ENCODE data around the gene MRPS16. TPM values are rescaled to one million over a fixed set of nuclear protein-coding genes. Genes with fewer than 3 reads are reported as not detected.
"Not testable (repeated sequence)": the region's sequence is repeated elsewhere in the genome, so short reads cannot be mapped to it uniquely, and the experiment has no call there.

Gene MRPS16
- total RNA-seq, 1 donor from 2014 or later = 67.0 TPM

DNA sequence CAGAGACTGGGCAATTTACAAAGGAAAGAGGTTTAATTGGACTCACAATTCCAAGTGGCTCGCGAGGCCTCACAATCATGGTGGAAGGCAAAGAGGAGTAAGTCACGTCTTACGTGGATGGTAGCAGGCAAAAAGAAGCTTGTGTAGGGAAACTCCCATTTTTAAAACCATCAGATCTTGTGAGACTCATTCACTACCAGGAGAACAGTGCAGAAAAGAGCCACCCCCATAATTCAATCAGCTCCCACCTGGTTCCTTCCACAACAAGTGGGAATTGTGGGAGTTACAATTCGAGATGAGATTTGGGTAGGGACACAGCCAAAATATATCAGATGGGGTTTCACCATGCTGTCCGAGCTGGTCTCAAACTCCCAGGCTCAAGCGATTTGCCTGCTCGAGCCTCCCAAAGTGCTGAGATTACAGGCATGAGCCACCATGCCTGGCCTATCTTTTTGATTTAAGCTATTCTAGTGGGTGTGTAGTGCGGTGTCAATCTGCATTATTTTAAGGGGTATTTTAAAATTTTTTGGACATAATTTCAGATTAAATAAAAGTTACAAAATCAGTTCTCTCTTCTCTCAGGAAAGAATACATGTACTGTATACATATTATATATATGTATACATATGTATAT, 9.0 kb upstream of the MRPS16 start:
- H3K27me3 Mint-ChIP-seq (ENCODE audit: low read depth, unreplicated experiment) = no peaks in the 10 kb centered on the region
- Histone ChIP-seq H4K20me1 (ENCODE audit: insufficient read depth, low read length) (no peaks in the 10 kb centered on the region), H3K4me2 (ENCODE audit: low read length) (no peak overlapping the region), H3K4me3 (ENCODE audit: insufficient read depth, low read depth, low read length) (no peak overlapping the region), H3K4me1 (ENCODE audit: insufficient read depth, low read length) (peaks cover 3% of the 10 kb centered on the region), H2AFZ (ENCODE audit: low read depth, low read length) (no peak overlapping the region), H3K9ac (ENCODE audit: low read length) (no peak overlapping the region), H3K27me3 (ENCODE audit: insufficient read depth, low read length) (no peaks in the 10 kb centered on the region), H3K27ac (ENCODE audit: low read depth, low read length) (no peak overlapping the region), H3K9me3 (ENCODE audit: insufficient read depth, low read depth, low read length) (no peaks in the 10 kb centered on the region), H3K36me3 (ENCODE audit: insufficient read depth, low read length) (no peaks in the 10 kb centered on the region), H3K79me2 (ENCODE audit: insufficient read depth, low read length) (no peaks in the 10 kb centered on the region)
- peaks cover 15% of the 10 kb centered on the region for H3K4me1 Mint-ChIP-seq (ENCODE audit: low read depth, unreplicated experiment)
- peaks cover 8% of the 10 kb centered on the region for H3K9me3 Mint-ChIP-seq (ENCODE audit: unreplicated experiment)
- DNase-seq (ENCODE audit: low read depth) = no peak
- H3K36me3 Mint-ChIP-seq (ENCODE audit: low read depth, unreplicated experiment) = no peaks in the 10 kb centered on the region
- no peak for FAIRE-seq
- TF ChIP-seq, protein P1, sequence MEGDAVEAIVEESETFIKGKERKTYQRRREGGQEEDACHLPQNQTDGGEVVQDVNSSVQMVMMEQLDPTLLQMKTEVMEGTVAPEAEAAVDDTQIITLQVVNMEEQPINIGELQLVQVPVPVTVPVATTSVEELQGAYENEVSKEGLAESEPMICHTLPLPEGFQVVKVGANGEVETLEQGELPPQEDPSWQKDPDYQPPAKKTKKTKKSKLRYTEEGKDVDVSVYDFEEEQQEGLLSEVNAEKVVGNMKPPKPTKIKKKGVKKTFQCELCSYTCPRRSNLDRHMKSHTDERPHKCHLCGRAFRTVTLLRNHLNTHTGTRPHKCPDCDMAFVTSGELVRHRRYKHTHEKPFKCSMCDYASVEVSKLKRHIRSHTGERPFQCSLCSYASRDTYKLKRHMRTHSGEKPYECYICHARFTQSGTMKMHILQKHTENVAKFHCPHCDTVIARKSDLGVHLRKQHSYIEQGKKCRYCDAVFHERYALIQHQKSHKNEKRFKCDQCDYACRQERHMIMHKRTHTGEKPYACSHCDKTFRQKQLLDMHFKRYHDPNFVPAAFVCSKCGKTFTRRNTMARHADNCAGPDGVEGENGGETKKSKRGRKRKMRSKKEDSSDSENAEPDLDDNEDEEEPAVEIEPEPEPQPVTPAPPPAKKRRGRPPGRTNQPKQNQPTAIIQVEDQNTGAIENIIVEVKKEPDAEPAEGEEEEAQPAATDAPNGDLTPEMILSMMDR (IDR thresholded peaks at IDR 0.05; ENCODE audit: insufficient read depth, low read depth, low read length) = no peak
- no peak for TF ChIP-seq EZH2 (IDR thresholded peaks at IDR 0.05; ENCODE audit: insufficient read depth, low read length)
- no peak overlapping the region for H3K4me3 Mint-ChIP-seq (ENCODE audit: unreplicated experiment)
- H3K27ac Mint-ChIP-seq (ENCODE audit: unreplicated experiment) = peak overlapping the region; percentile 75

DNA sequence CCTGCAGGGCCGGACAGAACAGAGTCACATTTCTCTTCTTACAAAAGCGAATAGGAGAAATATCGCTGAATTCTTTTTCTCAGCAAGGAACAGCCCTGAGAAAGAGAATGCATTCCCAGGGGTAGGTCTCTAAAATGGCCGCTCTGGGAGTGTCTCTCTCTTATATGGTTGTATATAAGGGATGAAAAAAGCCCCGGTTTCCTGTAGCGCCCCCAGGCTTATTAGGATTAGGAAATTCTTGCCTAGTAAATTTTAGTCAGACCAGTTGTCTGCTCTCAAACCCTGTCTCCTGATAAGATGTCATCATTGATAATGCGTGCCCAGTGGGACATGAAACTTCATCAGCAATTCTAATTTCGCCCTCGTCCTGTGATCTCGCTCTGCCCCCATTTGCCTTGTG, 6.2 kb upstream of the MRPS16 start:
- H3K4me1 Mint-ChIP-seq (ENCODE audit: low read depth, unreplicated experiment) = peaks cover 10% of the 10 kb centered on the region
- not testable (repeated sequence) for H3K4me1 ChIP-seq (ENCODE audit: insufficient read depth, low read length); H3K9me3 ChIP-seq (ENCODE audit: insufficient read depth, low read depth, low read length); H3K4me3 ChIP-seq (ENCODE audit: insufficient read depth, low read depth, low read length); H3K27ac ChIP-seq (ENCODE audit: low read depth, low read length); H3K36me3 Mint-ChIP-seq (ENCODE audit: low read depth, unreplicated experiment); H3K9ac ChIP-seq (ENCODE audit: low read length); H3K4me2 ChIP-seq (ENCODE audit: low read length); H3K36me3 ChIP-seq (ENCODE audit: insufficient read depth, low read length); FAIRE-seq; H3K4me3 Mint-ChIP-seq (ENCODE audit: unreplicated experiment); H3K27me3 Mint-ChIP-seq (ENCODE audit: low read depth, unreplicated experiment); H3K9me3 Mint-ChIP-seq (ENCODE audit: unreplicated experiment); H3K27me3 ChIP-seq (ENCODE audit: insufficient read depth, low read length); H2AFZ ChIP-seq (ENCODE audit: low read depth, low read length); H4K20me1 ChIP-seq (ENCODE audit: insufficient read depth, low read length); DNase-seq (ENCODE audit: low read depth); H3K27ac Mint-ChIP-seq (ENCODE audit: unreplicated experiment); H3K79me2 ChIP-seq (ENCODE audit: insufficient read depth, low read length)

DNA sequence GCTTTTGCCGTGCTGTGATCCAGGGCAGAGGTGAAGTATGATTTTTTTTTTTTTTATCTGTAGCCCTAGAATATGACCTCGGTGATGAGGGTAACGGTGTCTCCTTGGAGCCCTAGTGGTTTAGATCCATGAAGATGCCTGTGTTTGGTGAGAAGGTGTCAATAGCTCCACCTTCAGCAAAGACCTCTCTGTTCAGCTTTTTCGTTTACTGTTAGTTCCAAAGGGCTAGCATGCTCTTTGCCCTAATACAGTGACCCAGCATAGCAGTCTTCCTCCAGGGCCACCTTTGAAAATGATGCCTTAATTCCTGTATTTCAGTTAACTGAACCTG, 746 bp upstream of the MRPS16 start:
- H3K9me3 ChIP-seq (ENCODE audit: insufficient read depth, low read depth, low read length) = no peaks in the 10 kb centered on the region
- no peaks in the 10 kb centered on the region for H4K20me1 ChIP-seq (ENCODE audit: insufficient read depth, low read length)
- H3K4me3 ChIP-seq (ENCODE audit: insufficient read depth, low read depth, low read length) = peak overlapping the region; percentile 95
- H3K4me2 ChIP-seq (ENCODE audit: low read length) = peak overlapping the region; percentile 90
- H3K27me3 ChIP-seq (ENCODE audit: insufficient read depth, low read length) = no peaks in the 10 kb centered on the region
- peaks cover 56% of the 10 kb centered on the region for H3K79me2 ChIP-seq (ENCODE audit: insufficient read depth, low read length)
- peak overlapping the region; percentile 92 for H3K27ac ChIP-seq (ENCODE audit: low read depth, low read length)
- H3K36me3 ChIP-seq (ENCODE audit: insufficient read depth, low read length) = peaks cover 15% of the 10 kb centered on the region
- H3K27ac Mint-ChIP-seq (ENCODE audit: unreplicated experiment) = peak overlapping the region; percentile 96
- peak overlapping the region; percentile 92 for H3K4me3 Mint-ChIP-seq (ENCODE audit: unreplicated experiment)
- peak overlapping the region; percentile 97 for H2AFZ ChIP-seq (ENCODE audit: low read depth, low read length)
- peaks cover 3% of the 10 kb centered on the region for H3K36me3 Mint-ChIP-seq (ENCODE audit: low read depth, unreplicated experiment)
- peaks cover 15% of the 10 kb centered on the region for H3K4me1 Mint-ChIP-seq (ENCODE audit: low read depth, unreplicated experiment)
- no peaks in the 10 kb centered on the region for H3K9me3 Mint-ChIP-seq (ENCODE audit: unreplicated experiment)
- peak overlapping the region; percentile 95 for H3K9ac ChIP-seq (ENCODE audit: low read length)
- TF ChIP-seq EZH2 (IDR thresholded peaks at IDR 0.05; ENCODE audit: insufficient read depth, low read length) = no peak
- TF ChIP-seq, protein P1 (IDR thresholded peaks at IDR 0.05; ENCODE audit: insufficient read depth, low read depth, low read length) = no peak
- DNase-seq (ENCODE audit: low read depth) = no peak
- FAIRE-seq = no peak
- peaks cover 20% of the 10 kb centered on the region for H3K4me1 ChIP-seq (ENCODE audit: insufficient read depth, low read length)
- H3K27me3 Mint-ChIP-seq (ENCODE audit: low read depth, unreplicated experiment) = no peaks in the 10 kb centered on the region
